K562 (cell line): ENCODE results near the gene LINS1. TPM values are rescaled to one million over a fixed set of nuclear protein-coding genes. Genes with fewer than 3 reads are reported as not detected.

Experiments
- CEBPG ChIP-seq, 3 experiments: fragments of 200-800 bp in 1 of 3; sonication (Bioruptor generic) in 1 of 3; sonication (generic) in 1 of 3; formaldehyde crosslinking in 1 of 3; IDR thresholded peaks in 2 of 3; conservative IDR thresholded peaks in 1 of 3; 2 replicates each; pipeline versions ENCODE4 v1.6.1 to v1.8.0; 2016 to 2022; ENCODE audit warnings: missing compliant biosample characterization in 2 of 3, missing genetic modification characterization in 2 of 3, mild to moderate bottlenecking in 1 of 3, missing genetic modification reagents in 1 of 3
- DACH1 ChIP-seq: fragments of 450-650 bp; IDR thresholded peaks from 2 replicates; pipeline ENCODE4 v1.6.1; 2018; ENCODE audit not compliant: partially characterized antibody
- ELF4 ChIP-seq: fragments of 450-650 bp; formaldehyde crosslinking; IDR thresholded peaks from 2 replicates; pipeline ENCODE4 v1.4.0; 2022; ENCODE audit warnings: missing genetic modification characterization
- ETV1 ChIP-seq: fragments of 450-650 bp; conservative IDR thresholded peaks from 2 replicates; pipeline ENCODE4 v1.6.1; 2016; ENCODE audit warnings: missing genetic modification characterization, control low read depth, low read depth, missing compliant biosample characterization
- LARP7 ChIP-seq: fragments of 450-650 bp; IDR thresholded peaks from 2 replicates; pipeline ENCODE4 v1.6.1; 2016
- NONO ChIP-seq, 2 experiments: fragments of 200-400 bp in 1 of 2; fragments of 450-650 bp in 1 of 2; formaldehyde crosslinking in 1 of 2; IDR thresholded peaks; 2 replicates each; pipeline ENCODE4 v1.6.1; 2017; ENCODE audit warnings: low read depth in 2 of 2, mild to moderate bottlenecking in 2 of 2, moderate library complexity in 2 of 2, low read length in 1 of 2
- PURB ChIP-seq: sonication (generic); formaldehyde crosslinking; IDR thresholded peaks from 2 replicates; pipeline ENCODE4 v1.9.0; 2021; ENCODE audit warnings: low read depth, mild to moderate bottlenecking, missing genetic modification reagents
- STAG1 ChIP-seq: sonication (generic); formaldehyde crosslinking; IDR thresholded peaks from 2 replicates; pipeline ENCODE4 v1.5.0; 2020; ENCODE audit warnings: missing genetic modification reagents, borderline replicate concordance
- TBP ChIP-seq: optimal IDR thresholded peaks from 2 replicates; pipeline ENCODE3; 2011; ENCODE audit warnings: low read depth, low read length, improper control_type of control experiment
- TOE1 ChIP-seq, 2 experiments: fragments of 450-650 bp in 1 of 2; sonication (generic) in 1 of 2; formaldehyde crosslinking in 1 of 2; IDR thresholded peaks; 2 replicates each; pipeline versions ENCODE4 v1.7.1 to v1.8.0; 2016 to 2022; ENCODE audit warnings: borderline replicate concordance in 2 of 2, mild to moderate bottlenecking in 2 of 2, antibody characterized with exemption in 1 of 2, inconsistent platforms in 1 of 2, low read depth in 1 of 2, missing genetic modification reagents in 1 of 2, moderate library complexity in 1 of 2
- ZNF134 ChIP-seq: fragments of 250-450 bp; sonication (Bioruptor Pico); conservative IDR thresholded peaks from 2 replicates; pipeline ENCODE4 v1.4.0; 2020
- ZNF609 ChIP-seq: sonication (generic); formaldehyde crosslinking; IDR thresholded peaks from 2 replicates; pipeline ENCODE4 v1.8.1; 2023; ENCODE audit warnings: missing genetic modification reagents, mild to moderate bottlenecking, borderline replicate concordance
- polyA plus RNA-seq, 8 experiments: library from polyadenylated mRNA; depleted of rRNA in 4 of 8; stranded (reverse) in 5 of 8; unstranded in 3 of 8; fragments of >200 nt; fragmentation: Nextera tagmentation in 2 of 8; fragmentation: Illumina TruSeq in 1 of 8; extraction: Ambion mirVana in 2 of 8; extraction: Trizol in 1 of 8; gene quantifications; 2 replicates each; pipeline versions ENCODE4 v1.2.1 to v1.2.3, GENCODE V29; 2011 to 2014; ENCODE audit warnings: inconsistent platforms in 1 of 8, missing spikeins in 1 of 8
- total RNA-seq, 7 experiments: library from RNA; depleted of rRNA in 6 of 7; stranded (reverse); fragments of >200 nt in 6 of 7; fragmentation: Illumina TruSeq in 2 of 7; extraction: Trizol in 2 of 7; gene quantifications; 2 replicates each; pipeline versions ENCODE4 v1.2.1 to v1.2.3, GENCODE V29; 2011 to 2021; ENCODE audit warnings: low replicate concordance in 1 of 7
- TF ChIP-seq, protein P1 (sequence below): fragments of 450-650 bp; conservative IDR thresholded peaks from 2 replicates; pipeline ENCODE4 v1.6.1; 2016; ENCODE audit warnings: missing genetic modification characterization, low read depth, mild to moderate bottlenecking, missing compliant biosample characterization, moderate library complexity
- TF ChIP-seq, protein P2 (sequence below): fragments of 250-450 bp; sonication (Bioruptor Pico); IDR thresholded peaks from 2 replicates; pipeline ENCODE4 v1.5.0; 2021

The LINS1 gene
- total and polyA plus RNA-seq, 9 of the 15 experiments (the other 6 are each of a cell fraction or from before 2014, with no cell fraction given), result 15.4 to 31.4 (median 24.6) TPM

DNA sequence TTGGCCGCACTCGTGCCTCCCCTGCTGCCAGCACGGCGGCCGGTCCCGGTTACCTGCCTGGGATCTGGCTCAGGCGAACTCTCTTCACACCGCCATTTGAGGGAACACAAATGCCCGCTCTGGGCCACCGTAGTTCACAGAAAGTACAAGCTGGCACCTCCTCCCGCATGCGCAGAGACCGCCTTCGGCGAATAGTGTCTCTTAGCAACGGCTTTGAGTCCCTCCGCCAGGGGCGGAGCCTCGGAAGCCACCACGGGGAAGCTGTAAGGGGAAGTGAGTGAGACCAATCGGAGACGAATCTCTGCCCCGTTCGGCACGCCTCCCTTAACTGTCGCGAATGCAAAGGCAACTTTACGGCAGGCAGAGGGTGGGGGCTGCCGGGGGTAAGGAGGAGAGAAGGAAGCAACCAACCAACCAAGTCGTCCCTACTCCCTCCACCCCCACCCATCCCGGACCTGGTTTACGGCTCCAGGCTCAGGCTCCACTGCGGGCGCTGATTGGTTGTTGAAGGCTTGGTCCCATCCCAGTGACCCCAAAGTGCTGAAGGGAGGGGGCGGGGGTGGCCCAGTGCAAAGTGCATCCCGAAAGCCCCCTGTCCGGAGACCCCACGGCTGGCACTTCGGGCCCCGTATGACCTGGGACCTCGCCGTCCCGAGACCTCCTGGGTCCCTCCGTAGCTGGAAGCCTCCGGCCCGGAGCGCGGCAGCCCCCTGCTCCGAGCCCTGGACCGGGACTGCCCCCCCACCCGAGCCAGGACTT, at the start of gene LINS1, which contains the start of gene ASB7 (continued):
- TF ChIP-seq, protein P1, sequence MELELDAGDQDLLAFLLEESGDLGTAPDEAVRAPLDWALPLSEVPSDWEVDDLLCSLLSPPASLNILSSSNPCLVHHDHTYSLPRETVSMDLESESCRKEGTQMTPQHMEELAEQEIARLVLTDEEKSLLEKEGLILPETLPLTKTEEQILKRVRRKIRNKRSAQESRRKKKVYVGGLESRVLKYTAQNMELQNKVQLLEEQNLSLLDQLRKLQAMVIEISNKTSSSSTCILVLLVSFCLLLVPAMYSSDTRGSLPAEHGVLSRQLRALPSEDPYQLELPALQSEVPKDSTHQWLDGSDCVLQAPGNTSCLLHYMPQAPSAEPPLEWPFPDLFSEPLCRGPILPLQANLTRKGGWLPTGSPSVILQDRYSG (tag), result no peak
- TF ChIP-seq DACH1 (no peak), ZNF134 (CRISPR knock-in tag) (no peak), CEBPG (CRISPR knock-in tag; IDR thresholded peaks at IDR 0.05) (no peak), CEBPG (tag; conservative IDR thresholded peaks at IDR 0.05 in 1 of 2, IDR thresholded peaks at IDR 0.05 in 1 of 2) (no peak), ELF4 (CRISPR knock-in tag) (no peak), TOE1 (IDR thresholded peaks at IDR 0.05; ENCODE audit: borderline replicate concordance) (peak; percentile 65; the same call in 1 of the 2 replicates), TOE1 (CRISPR knock-in tag; IDR thresholded peaks at IDR 0.05; ENCODE audit: borderline replicate concordance, low read depth) (no peak), PURB (CRISPR knock-in tag) (no peak), LARP7 (no peak), STAG1 (CRISPR knock-in tag) (no peak), ETV1 (tag) (no peak), NONO (IDR thresholded peaks at IDR 0.05; ENCODE audit: low read depth in 2 of 2, low read length in 1 of 2) (0 out of 4 replicates have a peak, but pooled peaks of 1 of the 2 experiments have one; percentile 30), TBP (peak; percentile 63), ZNF609 (CRISPR knock-in tag) (no peak)
- TF ChIP-seq, protein P2, sequence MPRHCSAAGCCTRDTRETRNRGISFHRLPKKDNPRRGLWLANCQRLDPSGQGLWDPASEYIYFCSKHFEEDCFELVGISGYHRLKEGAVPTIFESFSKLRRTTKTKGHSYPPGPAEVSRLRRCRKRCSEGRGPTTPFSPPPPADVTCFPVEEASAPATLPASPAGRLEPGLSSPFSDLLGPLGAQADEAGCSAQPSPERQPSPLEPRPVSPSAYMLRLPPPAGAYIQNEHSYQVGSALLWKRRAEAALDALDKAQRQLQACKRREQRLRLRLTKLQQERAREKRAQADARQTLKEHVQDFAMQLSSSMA (CRISPR knock-in tag), result no peak
